Measurements from ENCODE around the gene AKT3. TPM values are rescaled to one million over a fixed set of nuclear protein-coding genes. Genes with fewer than 3 reads are reported as not detected.
A peak's percentile ranks its signal among the peaks of the same experiment; 100 is the strongest.

Gene AKT3
- polyA plus RNA-seq, 1 experiment: 34.9 TPM

DNA sequence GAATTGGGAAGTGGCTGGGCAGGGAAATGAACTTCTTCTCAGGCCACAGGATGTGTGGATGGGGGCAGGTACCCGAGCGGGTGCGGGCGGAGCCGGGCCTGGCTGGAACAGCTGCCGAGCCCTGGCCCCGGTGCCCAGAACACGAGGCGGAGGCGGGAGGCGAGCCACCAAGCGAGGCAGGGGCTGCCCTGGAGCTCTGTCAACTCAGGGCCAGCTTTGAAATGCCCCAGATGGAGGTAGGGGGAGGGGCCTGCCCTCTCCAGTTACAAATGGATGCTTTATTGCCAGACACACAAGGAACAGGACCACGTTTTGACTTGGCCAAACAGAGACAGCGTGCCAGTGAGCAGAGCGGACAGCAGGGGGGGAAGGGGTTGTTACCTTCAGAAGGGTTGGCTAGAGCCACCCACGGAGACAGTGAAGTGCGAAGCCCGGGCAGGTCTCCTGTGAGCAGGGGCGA lies 353.8 kb downstream of the AKT3 start:
- no peak for DNase-seq (ENCODE audit: low read depth, low spot score)
- Histone ChIP-seq H3K4me3 (ENCODE audit: low read depth, low read length) (no peak overlapping the region), H3K27me3 (ENCODE audit: control insufficient read depth, insufficient read depth, low read length) (no peaks in the 10 kb centered on the region), H3K27ac (ENCODE audit: low read depth, low read length) (peak overlapping the region; percentile 68), H3K9me3 (ENCODE audit: control insufficient read depth, insufficient read depth, low read length) (peaks cover 11% of the 10 kb centered on the region; the same call in 1 of the 2 replicates)
- ChIA-PET POLR2A (interaction anchor here (1.5 kb wide), 1 partner anchor 72 kb away, joined by 3 read pairs; no protein-coding TSS in a partner anchor), CTCF (no interaction called here)
- TF ChIP-seq, protein P1, sequence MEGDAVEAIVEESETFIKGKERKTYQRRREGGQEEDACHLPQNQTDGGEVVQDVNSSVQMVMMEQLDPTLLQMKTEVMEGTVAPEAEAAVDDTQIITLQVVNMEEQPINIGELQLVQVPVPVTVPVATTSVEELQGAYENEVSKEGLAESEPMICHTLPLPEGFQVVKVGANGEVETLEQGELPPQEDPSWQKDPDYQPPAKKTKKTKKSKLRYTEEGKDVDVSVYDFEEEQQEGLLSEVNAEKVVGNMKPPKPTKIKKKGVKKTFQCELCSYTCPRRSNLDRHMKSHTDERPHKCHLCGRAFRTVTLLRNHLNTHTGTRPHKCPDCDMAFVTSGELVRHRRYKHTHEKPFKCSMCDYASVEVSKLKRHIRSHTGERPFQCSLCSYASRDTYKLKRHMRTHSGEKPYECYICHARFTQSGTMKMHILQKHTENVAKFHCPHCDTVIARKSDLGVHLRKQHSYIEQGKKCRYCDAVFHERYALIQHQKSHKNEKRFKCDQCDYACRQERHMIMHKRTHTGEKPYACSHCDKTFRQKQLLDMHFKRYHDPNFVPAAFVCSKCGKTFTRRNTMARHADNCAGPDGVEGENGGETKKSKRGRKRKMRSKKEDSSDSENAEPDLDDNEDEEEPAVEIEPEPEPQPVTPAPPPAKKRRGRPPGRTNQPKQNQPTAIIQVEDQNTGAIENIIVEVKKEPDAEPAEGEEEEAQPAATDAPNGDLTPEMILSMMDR (IDR thresholded peaks at IDR 0.05; ENCODE audit: low read depth, low read length): no peak

- TF ChIP-seq, protein P1 (IDR thresholded peaks at IDR 0.05; ENCODE audit: low read depth, low read length): no peak
- peaks cover 11% of the 10 kb centered on the region; the same call in 1 of the 2 replicates for H3K9me3 ChIP-seq (ENCODE audit: control insufficient read depth, insufficient read depth, low read length)
- DNase-seq (ENCODE audit: low read depth, low spot score): no peak
- H3K27me3 ChIP-seq (ENCODE audit: control insufficient read depth, insufficient read depth, low read length): no peaks in the 10 kb centered on the region
- H3K27ac ChIP-seq (ENCODE audit: low read depth, low read length): peak overlapping the region; percentile 68
- ChIA-PET CTCF (interaction anchor here (1.2 kb wide), 1 partner anchor 26 kb away, joined by 3 read pairs; no protein-coding TSS in a partner anchor), POLR2A (interaction anchor here (1.5 kb wide), 1 partner anchor 73 kb away, joined by 3 read pairs; no protein-coding TSS in a partner anchor)
- no peak overlapping the region for H3K4me3 ChIP-seq (ENCODE audit: low read depth, low read length)
Observed at GRCh38 chr1:243495442-243496186, 354.4 kb downstream of the AKT3 start.

- H3K4me3 ChIP-seq (ENCODE audit: low read depth, low read length): no peak overlapping the region
- DNase-seq (ENCODE audit: low read depth, low spot score): no peak
- POLR2A ChIA-PET: no interaction called here
- no peak overlapping the region for H3K27ac ChIP-seq (ENCODE audit: low read depth, low read length)
- H3K9me3 ChIP-seq (ENCODE audit: control insufficient read depth, insufficient read depth, low read length): peaks cover 11% of the 10 kb centered on the region; the same call in 1 of the 2 replicates
- no peaks in the 10 kb centered on the region for H3K27me3 ChIP-seq (ENCODE audit: control insufficient read depth, insufficient read depth, low read length)
- CTCF ChIA-PET: interaction anchor here (1.2 to 1.4 kb wide), 2 partner anchors 18 to 26 kb away, joined by 3 read pairs; no protein-coding TSS in a partner anchor
- TF ChIP-seq, protein P1 (IDR thresholded peaks at IDR 0.05; ENCODE audit: low read depth, low read length): no peak
Observed at GRCh38 chr1:243494741-243495431, 355.2 kb downstream of the AKT3 start.

DNA sequence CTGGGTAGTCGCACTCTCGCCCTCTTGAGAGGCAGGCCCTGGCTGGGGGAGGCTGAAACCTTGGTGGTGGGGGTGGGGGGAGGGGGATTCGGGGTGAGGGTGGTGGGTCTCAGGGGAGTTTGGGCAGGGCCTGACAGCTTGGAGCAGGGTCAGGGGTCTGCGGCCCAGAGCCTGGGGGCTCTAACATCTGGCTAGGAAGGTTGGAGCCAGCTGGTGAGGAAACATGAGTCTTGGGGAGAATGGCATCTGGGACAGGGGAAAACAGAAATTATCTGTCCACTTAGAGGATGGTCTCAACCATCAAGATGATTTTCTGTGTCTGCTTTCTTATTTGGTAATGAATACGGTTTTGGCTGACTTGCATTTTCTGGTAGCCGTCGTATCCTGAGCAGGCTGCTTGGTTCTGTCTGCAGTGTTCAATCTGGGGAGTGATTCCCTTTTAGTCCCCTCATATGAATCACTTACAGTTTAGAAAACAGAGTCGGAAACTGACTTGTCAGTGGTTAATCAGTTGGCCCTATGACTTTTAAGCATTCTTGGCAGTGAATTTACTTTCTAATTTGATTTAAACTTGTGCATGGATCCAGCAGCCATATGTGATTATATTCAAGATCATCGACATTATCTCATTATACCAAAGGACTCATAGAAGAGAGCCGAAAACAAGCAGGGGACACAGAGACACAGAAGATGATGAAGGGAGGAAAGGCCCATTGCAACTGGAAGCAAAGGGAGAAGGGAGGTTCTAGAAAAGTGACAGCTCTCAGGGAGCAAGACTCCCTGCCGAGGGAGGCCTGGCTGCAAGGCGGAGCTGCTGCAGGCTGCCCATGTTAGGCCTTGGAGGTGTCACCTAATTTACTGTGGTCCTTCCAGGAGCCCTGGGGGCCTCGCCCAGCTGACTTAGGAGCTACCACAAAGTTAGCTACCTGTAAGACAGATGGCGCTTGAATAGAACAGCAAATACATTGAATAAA lies 356.6 kb downstream of the AKT3 start:
- Histone ChIP-seq H3K27me3 (ENCODE audit: control insufficient read depth, insufficient read depth, low read length) (no peaks in the 10 kb centered on the region), H3K9me3 (ENCODE audit: control insufficient read depth, insufficient read depth, low read length) (peaks cover 11% of the 10 kb centered on the region; the same call in 1 of the 2 replicates), H3K4me3 (ENCODE audit: low read depth, low read length) (no peak overlapping the region), H3K27ac (ENCODE audit: low read depth, low read length) (no peak overlapping the region)
- TF ChIP-seq, protein P1 (IDR thresholded peaks at IDR 0.05; ENCODE audit: low read depth, low read length): no peak
- ChIA-PET POLR2A (no interaction called here), CTCF (interaction anchor here (1.4 kb wide), 1 partner anchor 17 kb away, joined by 3 read pairs; no protein-coding TSS in a partner anchor)
- DNase-seq (ENCODE audit: low read depth, low spot score): no peak
